ENCODE results near the gene RAP2C.

DNA sequence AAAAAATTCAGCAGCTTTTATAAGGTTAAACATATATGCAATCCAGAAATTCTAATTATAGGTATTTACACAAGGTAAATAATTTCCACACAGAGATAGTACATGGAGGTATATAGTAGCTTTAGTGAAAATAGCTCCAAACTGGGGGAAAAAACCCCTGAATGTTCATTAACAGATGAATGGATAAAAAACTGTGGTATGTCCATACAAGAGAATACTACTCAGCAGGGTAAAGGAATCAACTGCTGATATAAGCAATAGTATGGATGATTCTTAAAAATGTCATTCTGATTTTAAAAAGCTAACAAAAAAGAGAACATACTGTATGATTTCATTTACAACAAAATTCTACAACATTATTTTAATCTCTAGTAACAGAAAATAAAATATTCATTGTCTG, 54.2 kb downstream of the RAP2C start:
- TF ChIP-seq, protein P1, sequence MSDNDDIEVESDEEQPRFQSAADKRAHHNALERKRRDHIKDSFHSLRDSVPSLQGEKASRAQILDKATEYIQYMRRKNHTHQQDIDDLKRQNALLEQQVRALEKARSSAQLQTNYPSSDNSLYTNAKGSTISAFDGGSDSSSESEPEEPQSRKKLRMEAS (IDR thresholded peaks at IDR 0.05; ENCODE audit: low read depth, low read length) = no peak
- TF ChIP-seq POLR2A (IDR thresholded peaks at IDR 0.05; ENCODE audit: extremely low read depth, insufficient read length) = no peak
- TF ChIP-seq, protein P2, sequence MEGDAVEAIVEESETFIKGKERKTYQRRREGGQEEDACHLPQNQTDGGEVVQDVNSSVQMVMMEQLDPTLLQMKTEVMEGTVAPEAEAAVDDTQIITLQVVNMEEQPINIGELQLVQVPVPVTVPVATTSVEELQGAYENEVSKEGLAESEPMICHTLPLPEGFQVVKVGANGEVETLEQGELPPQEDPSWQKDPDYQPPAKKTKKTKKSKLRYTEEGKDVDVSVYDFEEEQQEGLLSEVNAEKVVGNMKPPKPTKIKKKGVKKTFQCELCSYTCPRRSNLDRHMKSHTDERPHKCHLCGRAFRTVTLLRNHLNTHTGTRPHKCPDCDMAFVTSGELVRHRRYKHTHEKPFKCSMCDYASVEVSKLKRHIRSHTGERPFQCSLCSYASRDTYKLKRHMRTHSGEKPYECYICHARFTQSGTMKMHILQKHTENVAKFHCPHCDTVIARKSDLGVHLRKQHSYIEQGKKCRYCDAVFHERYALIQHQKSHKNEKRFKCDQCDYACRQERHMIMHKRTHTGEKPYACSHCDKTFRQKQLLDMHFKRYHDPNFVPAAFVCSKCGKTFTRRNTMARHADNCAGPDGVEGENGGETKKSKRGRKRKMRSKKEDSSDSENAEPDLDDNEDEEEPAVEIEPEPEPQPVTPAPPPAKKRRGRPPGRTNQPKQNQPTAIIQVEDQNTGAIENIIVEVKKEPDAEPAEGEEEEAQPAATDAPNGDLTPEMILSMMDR (IDR thresholded peaks at IDR 0.05; ENCODE audit: low read depth, low read length) = no peak
